Activated gamma-delta T cell treated with anti-CD3 and anti-CD28 coated beads, Interleukin-2, amount 50 U/mL, for 16 hours (primary cell): ENCODE results near the gene AP1G1.
A peak's percentile ranks its signal among the peaks of the same experiment; 100 is the strongest.
"Not testable (repeated sequence)": the region's sequence is repeated elsewhere in the genome, so short reads cannot be mapped to it uniquely, and the experiment has no call there.

ENCODE experiments used
- DNase-seq: peaks from one replicate; pipeline ENCODE4 v3.0.0-alpha.2; 2020; ENCODE audit warnings: low read depth

Gene AP1G1

GRCh38 chr16:71808593-71809459 lies at the start of gene AP1G1:
AP1G1 (minus strand) TSS chr16:71808834; CDS start chr16:71789479, 19,355 bp downstream.
- DNase-seq, result peak; percentile 85

GRCh38 chr16:71855937-71856662 lies 47.5 kb upstream of the AP1G1 start:
- DNase-seq, result no peak

- no peak for DNase-seq
Measured at GRCh38 chr16:71854369-71854948, 45.8 kb upstream of the AP1G1 start.

GRCh38 chr16:71853413-71853812 lies 44.8 kb upstream of the AP1G1 start:
- DNase-seq, result no peak

GRCh38 chr16:71852561-71852960 lies 43.9 kb upstream of the AP1G1 start:
- DNase-seq, result no peak

- DNase-seq, result no peak
Measured at GRCh38 chr16:71852158-71852557, 43.5 kb upstream of the AP1G1 start.

- DNase-seq, result no peak
Measured at GRCh38 chr16:71851746-71852145, 43.1 kb upstream of the AP1G1 start.

GRCh38 chr16:71848622-71849021 lies 40.0 kb upstream of the AP1G1 start:
- DNase-seq, result no peak

GRCh38 chr16:71847096-71847495 lies 38.5 kb upstream of the AP1G1 start:
- DNase-seq, result no peak

GRCh38 chr16:71846431-71846830 lies 37.8 kb upstream of the AP1G1 start:
- no peak for DNase-seq

- peak; percentile 88 for DNase-seq
Measured at GRCh38 chr16:71845639-71846430, 37.2 kb upstream of the AP1G1 start, which contains the start of gene ATXN1L. ATXN1L (plus strand) TSS chr16:71845976; CDS start chr16:71849741, 3,765 bp downstream.

GRCh38 chr16:71843572-71843971 lies 34.9 kb upstream of the AP1G1 start:
- no peak for DNase-seq

- no peak for DNase-seq
Measured at GRCh38 chr16:71840052-71840451, 31.4 kb upstream of the AP1G1 start.

GRCh38 chr16:71837150-71837549 lies 28.5 kb upstream of the AP1G1 start:
- no peak for DNase-seq

GRCh38 chr16:71834291-71834690 lies 25.7 kb upstream of the AP1G1 start:
- no peak for DNase-seq

- not testable (repeated sequence) for DNase-seq
Measured at GRCh38 chr16:71832112-71832511, 23.5 kb upstream of the AP1G1 start.

GRCh38 chr16:71831698-71832097 lies 23.1 kb upstream of the AP1G1 start:
- not testable (repeated sequence) for DNase-seq

- DNase-seq, result no peak
Measured at GRCh38 chr16:71830359-71830758, 21.7 kb upstream of the AP1G1 start.

GRCh38 chr16:71826533-71827017 lies 17.9 kb upstream of the AP1G1 start:
- no peak for DNase-seq

- not testable (repeated sequence) for DNase-seq
Measured at GRCh38 chr16:71817155-71817500, 8.5 kb upstream of the AP1G1 start.

GRCh38 chr16:71811261-71811803 lies 2.7 kb upstream of the AP1G1 start:
- no peak for DNase-seq

- DNase-seq, result not testable (repeated sequence)
Measured at GRCh38 chr16:71810155-71810530, 1.5 kb upstream of the AP1G1 start.
